OCI-LY3 (cell line): Measurements from ENCODE around the gene SYPL2.

Experiments used
- CTCF ChIP-seq: fragments of 200-600, 300-600 bp; sonication (generic); IDR thresholded peaks from 2 replicates; pipeline ENCODE4 v1.5.1; 2014; ENCODE audit warnings: antibody characterized with exemption, low read length, low read depth
- EZH2phosphoT487 ChIP-seq: fragments of 200-600 bp; shearing (Covaris generic); IDR thresholded peaks from 2 replicates; pipeline ENCODE4 v1.6.1; 2018; ENCODE audit warnings: antibody characterized with exemption, mixed run types, low read depth

- TF ChIP-seq CTCF (no peak), EZH2phosphoT487 (no peak)
Measured at GRCh38 chr1:109470245-109470644, 3.9 kb downstream of the SYPL2 start.
